ENCODE data around the gene SETD3.

The SETD3 gene

DNA sequence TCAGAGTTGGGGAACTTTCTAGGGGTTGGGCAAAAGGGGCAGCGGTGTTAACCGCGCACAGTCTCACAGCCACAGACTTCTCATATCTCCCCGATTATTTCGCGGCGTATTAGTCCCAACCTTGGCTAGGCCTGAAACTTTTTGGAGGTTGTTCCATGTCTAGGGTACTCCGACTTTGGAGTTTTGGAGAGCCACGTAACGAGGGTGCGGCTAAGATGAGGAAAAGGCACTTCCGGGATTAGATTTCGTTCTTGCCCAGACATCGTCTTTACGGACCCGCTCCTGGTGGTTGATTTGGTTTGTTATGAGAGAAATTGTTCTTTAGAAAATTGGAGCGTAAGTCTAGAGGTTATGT lies 1.1 kb upstream of the SETD3 start:
- H2AK5ac ChIP-seq (ENCODE audit: low read depth, low read length), result no peak overlapping the region
- DNase-seq (ENCODE audit: low spot score), result no peak
- WGBS, 2 donors (ENCODE audit: extremely low coverage in 2 of 2, insufficient read length in 2 of 2, insufficient replicate concordance in 1 of 2), result no CpG with 5 or more reads among the region's 17 CpGs

DNA sequence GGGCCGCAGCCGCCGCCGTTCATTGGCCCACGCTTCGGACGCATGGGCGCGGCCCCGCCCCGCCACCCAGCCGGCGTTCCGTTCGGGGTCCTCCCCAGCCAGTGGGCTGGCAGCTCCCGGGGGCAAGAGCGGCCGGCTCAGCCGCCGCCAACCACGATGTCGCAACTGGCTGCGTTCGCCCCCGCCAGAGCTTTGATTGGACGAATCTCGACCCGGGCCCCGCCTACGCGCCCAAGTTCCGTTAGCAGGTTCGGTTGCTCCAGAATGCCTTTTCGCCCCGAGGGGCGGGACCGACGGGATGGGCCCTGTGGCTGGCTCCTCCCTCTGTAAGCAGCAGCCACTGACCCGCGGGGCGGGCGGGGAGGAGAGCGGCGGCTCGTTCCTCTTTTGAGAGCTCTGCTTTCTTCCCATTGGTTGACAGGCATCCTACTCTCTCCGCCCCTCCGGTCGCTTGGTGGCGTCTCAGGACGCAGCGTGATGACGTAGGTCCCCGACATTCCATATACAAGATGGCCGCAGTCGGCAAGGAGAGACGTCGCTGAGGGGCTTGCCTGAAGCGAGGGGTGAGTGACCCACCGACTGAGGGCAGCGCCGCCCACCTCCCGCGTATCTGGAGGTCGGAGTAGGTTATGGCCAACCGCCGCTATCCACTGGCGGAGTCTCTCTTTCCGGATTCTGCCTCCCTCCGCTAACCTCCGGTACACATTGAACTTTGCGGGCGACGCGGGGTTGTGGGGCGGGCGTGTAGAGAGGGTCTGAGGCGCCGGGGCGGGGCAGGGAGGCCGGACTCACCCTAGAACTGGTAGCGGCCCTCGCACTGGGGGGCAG lies 472 bp upstream of the SETD3 start, which contains the start of gene CCNK:
CCNK (plus strand) TSS at position 493 of the 828 bp plus-strand sequence. CDS start 11,269 bp downstream, outside the sequence.
- no peak within 1 kb of the TSS for H2BK120ac ChIP-seq (ENCODE audit: low read depth, low read length)
- H4K8ac ChIP-seq (ENCODE audit: low read depth, low read length), result no peak within 1 kb of the TSS
- H2AK5ac ChIP-seq (ENCODE audit: low read depth, low read length), result no peak within 1 kb of the TSS
- H3K36me3 ChIP-seq (replicated peaks in 1 of 2; ENCODE audit: control insufficient read depth in 2 of 2, insufficient read depth in 2 of 2, low read length in 2 of 2), result no peaks in the 10 kb centered on the region
- H3K14ac ChIP-seq (ENCODE audit: low read length), result no peak within 1 kb of the TSS
- no peaks in the 10 kb centered on the region for H3K27me3 ChIP-seq (ENCODE audit: control insufficient read depth in 3 of 3, insufficient read depth in 3 of 3, low read depth in 1 of 3, low read length in 3 of 3)
- peak within 1 kb of the TSS; percentile 82 to 99 for H3K4me3 ChIP-seq (ENCODE audit: low read length in 2 of 2)
- peak within 1 kb of the TSS; percentile 87 for H2AFZ ChIP-seq (ENCODE audit: low read length)
- peaks cover 2 to 12% of the 10 kb centered on the region in 2 donors for H3K4me1 ChIP-seq (ENCODE audit: control insufficient read depth in 2 of 2, insufficient read depth in 1 of 2, low read depth in 1 of 2, low read length in 2 of 2)
- peaks cover 5% of the 10 kb centered on the region for H3K79me1 ChIP-seq (ENCODE audit: low read depth, low read length)
- peak within 1 kb of the TSS; percentile 81 for H3K18ac ChIP-seq (ENCODE audit: low read length)
- no peak within 1 kb of the TSS for H4K91ac ChIP-seq (ENCODE audit: low read depth, low read length, poor library complexity)
- peak; percentile 100 for DNase-seq (ENCODE audit: low spot score)
- H2BK5ac ChIP-seq (ENCODE audit: low read length), result peak within 1 kb of the TSS; percentile 61
- no peak within 1 kb of the TSS for H3K4ac ChIP-seq (ENCODE audit: low read length)
- peak within 1 kb of the TSS; percentile 76 for H3K23ac ChIP-seq (ENCODE audit: low read depth, low read length, poor library complexity)
- no peak within 1 kb of the TSS for H2BK15ac ChIP-seq (ENCODE audit: low read length)
- H3K27ac ChIP-seq (replicated peaks; ENCODE audit: low read length), result peak within 1 kb of the TSS; percentile 95
- peak within 1 kb of the TSS; percentile 87 for H3K9ac ChIP-seq (ENCODE audit: low read depth, low read length, poor library complexity)
- peak within 1 kb of the TSS; percentile 83 for H3K4me2 ChIP-seq (ENCODE audit: insufficient read depth, low read length, poor library complexity, severe bottlenecking)
- H3K9me3 ChIP-seq (replicated peaks in 1 of 2; ENCODE audit: control insufficient read depth in 2 of 2, insufficient read depth in 1 of 2, low read depth in 1 of 2, low read length in 2 of 2), result no peaks in the 10 kb centered on the region
- no CpG with 5 or more reads among the region's 82 CpGs for WGBS, 2 donors (ENCODE audit: extremely low coverage in 2 of 2, insufficient read length in 2 of 2, insufficient replicate concordance in 1 of 2)
- no peak within 1 kb of the TSS for H2BK12ac ChIP-seq (ENCODE audit: low read length)

More for the DNA sequence above, 1.1 kb upstream of the SETD3 start:
- peak overlapping the region; percentile 79 for H3K9ac ChIP-seq (ENCODE audit: low read depth, low read length, poor library complexity)
- H3K36me3 ChIP-seq (replicated peaks in 1 of 2; ENCODE audit: control insufficient read depth in 2 of 2, insufficient read depth in 2 of 2, low read length in 2 of 2), result no peaks in the 10 kb centered on the region
- no peak overlapping the region for H4K91ac ChIP-seq (ENCODE audit: low read depth, low read length, poor library complexity)
- H3K4me3 ChIP-seq (ENCODE audit: low read length in 2 of 2), result peak overlapping the region; percentile 82 to 99
- no peak overlapping the region for H2BK120ac ChIP-seq (ENCODE audit: low read depth, low read length)
- peak overlapping the region; percentile 66 for H3K18ac ChIP-seq (ENCODE audit: low read length)
- H4K8ac ChIP-seq (ENCODE audit: low read depth, low read length), result no peak overlapping the region
- peak overlapping the region; percentile 95 for H3K27ac ChIP-seq (replicated peaks; ENCODE audit: low read length)
- no peak overlapping the region for H2BK15ac ChIP-seq (ENCODE audit: low read length)
- H3K14ac ChIP-seq (ENCODE audit: low read length), result no peak overlapping the region
- H3K27me3 ChIP-seq (ENCODE audit: control insufficient read depth in 3 of 3, insufficient read depth in 3 of 3, low read depth in 1 of 3, low read length in 3 of 3), result no peaks in the 10 kb centered on the region
- peaks cover 2 to 12% of the 10 kb centered on the region in 2 donors for H3K4me1 ChIP-seq (ENCODE audit: control insufficient read depth in 2 of 2, insufficient read depth in 1 of 2, low read depth in 1 of 2, low read length in 2 of 2)
- peak overlapping the region; percentile 58 for H3K4me2 ChIP-seq (ENCODE audit: insufficient read depth, low read length, poor library complexity, severe bottlenecking)
- peaks cover 5% of the 10 kb centered on the region for H3K79me1 ChIP-seq (ENCODE audit: low read depth, low read length)
- peak overlapping the region; percentile 30 for H2BK5ac ChIP-seq (ENCODE audit: low read length)
- H3K23ac ChIP-seq (ENCODE audit: low read depth, low read length, poor library complexity), result no peak overlapping the region
- H2AFZ ChIP-seq (ENCODE audit: low read length), result peak overlapping the region; percentile 85
- H3K9me3 ChIP-seq (replicated peaks in 1 of 2; ENCODE audit: control insufficient read depth in 2 of 2, insufficient read depth in 1 of 2, low read depth in 1 of 2, low read length in 2 of 2), result no peaks in the 10 kb centered on the region
- no peak overlapping the region for H3K4ac ChIP-seq (ENCODE audit: low read length)
- no peak overlapping the region for H2BK12ac ChIP-seq (ENCODE audit: low read length)

DNA sequence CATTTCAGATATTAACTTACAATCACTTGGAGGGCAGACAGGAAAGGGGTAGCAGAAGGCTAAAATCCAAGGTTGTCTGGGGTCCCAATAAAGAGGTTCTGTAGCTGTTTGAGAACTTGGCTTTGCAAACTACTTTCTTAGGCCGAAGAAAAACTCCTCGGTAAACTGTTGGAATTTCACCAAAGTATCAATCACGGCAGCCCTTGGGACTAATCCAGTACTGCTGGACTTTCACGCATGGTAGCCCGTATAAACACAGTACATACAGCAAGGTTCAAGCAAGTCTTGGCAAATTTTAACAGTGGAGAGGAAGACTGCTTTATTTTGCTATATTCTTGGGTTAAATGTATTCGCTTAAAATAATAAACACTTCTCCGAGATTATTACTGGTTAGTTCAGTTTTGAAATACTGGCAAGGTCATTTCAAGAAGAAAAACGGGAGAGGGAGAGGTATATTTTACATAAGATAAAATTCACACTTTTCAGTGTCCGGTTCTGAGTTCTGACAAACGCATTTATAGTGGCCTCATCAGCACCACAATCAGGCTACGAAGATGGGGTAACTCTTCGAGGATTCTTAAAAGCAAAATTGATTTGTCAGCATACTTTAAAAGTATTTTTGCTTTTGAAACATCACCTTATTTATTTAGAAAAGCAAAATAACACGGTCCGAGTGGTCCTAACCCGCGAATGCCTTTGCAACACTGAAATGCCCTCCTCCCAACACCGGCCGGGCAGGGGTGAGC lies 1.3 kb downstream of the SETD3 start:
- Histone ChIP-seq H3K18ac (ENCODE audit: low read length) (no peak overlapping the region), H2BK120ac (ENCODE audit: low read depth, low read length) (no peak overlapping the region), H2AK5ac (ENCODE audit: low read depth, low read length) (no peak overlapping the region), H4K91ac (ENCODE audit: low read depth, low read length, poor library complexity) (no peak overlapping the region), H3K27me3 (ENCODE audit: control insufficient read depth in 3 of 3, insufficient read depth in 3 of 3, low read depth in 1 of 3, low read length in 3 of 3) (no peaks in the 10 kb centered on the region), H2BK15ac (ENCODE audit: low read length) (no peak overlapping the region), H2BK12ac (ENCODE audit: low read length) (no peak overlapping the region), H2AFZ (ENCODE audit: low read length) (peak overlapping the region; percentile 87), H3K14ac (ENCODE audit: low read length) (no peak overlapping the region), H3K27ac (replicated peaks; ENCODE audit: low read length) (no peak overlapping the region), H4K8ac (ENCODE audit: low read depth, low read length) (no peak overlapping the region), H2BK5ac (ENCODE audit: low read length) (no peak overlapping the region), H3K4me2 (ENCODE audit: insufficient read depth, low read length, poor library complexity, severe bottlenecking) (peak overlapping the region; percentile 83), H3K4ac (ENCODE audit: low read length) (no peak overlapping the region), H3K4me3 (ENCODE audit: low read length in 2 of 2) (peak overlapping the region; percentile 75 to 97), H3K9me3 (replicated peaks in 1 of 2; ENCODE audit: control insufficient read depth in 2 of 2, insufficient read depth in 1 of 2, low read depth in 1 of 2, low read length in 2 of 2) (no peaks in the 10 kb centered on the region), H3K9ac (ENCODE audit: low read depth, low read length, poor library complexity) (peak overlapping the region; percentile 87), H3K36me3 (replicated peaks in 1 of 2; ENCODE audit: control insufficient read depth in 2 of 2, insufficient read depth in 2 of 2, low read length in 2 of 2) (no peaks in the 10 kb centered on the region), H3K4me1 (ENCODE audit: control insufficient read depth in 2 of 2, insufficient read depth in 1 of 2, low read depth in 1 of 2, low read length in 2 of 2) (peaks cover 2 to 12% of the 10 kb centered on the region in 2 donors), H3K79me1 (ENCODE audit: low read depth, low read length) (peaks cover 5% of the 10 kb centered on the region), H3K23ac (ENCODE audit: low read depth, low read length, poor library complexity) (peak overlapping the region; percentile 76)
- no peak for DNase-seq (ENCODE audit: low spot score)
- no CpG with 5 or more reads among the region's 18 CpGs for whole genome bisulfite sequencing, 2 donors (ENCODE audit: extremely low coverage in 2 of 2, insufficient read length in 2 of 2, insufficient replicate concordance in 1 of 2)

DNA sequence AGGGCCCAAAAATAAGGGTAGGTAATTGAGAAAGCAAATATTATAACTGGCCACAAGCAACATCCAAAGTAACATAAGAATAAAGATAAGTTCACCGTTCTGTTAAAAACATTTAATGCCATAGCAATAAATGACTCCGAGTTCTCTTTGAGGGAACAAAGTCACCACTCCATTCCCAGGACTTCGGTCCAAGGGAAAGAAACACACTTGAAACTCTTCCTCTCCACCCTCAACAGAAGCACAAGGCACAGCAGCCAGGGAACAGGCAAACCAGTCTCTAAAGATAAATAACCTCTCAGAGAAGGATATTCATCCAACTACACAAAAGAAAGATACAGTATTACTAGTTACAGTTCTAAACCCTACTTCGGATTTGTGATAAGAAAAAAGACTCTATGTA lies 2.5 kb downstream of the SETD3 start:
- Histone ChIP-seq H3K4ac (ENCODE audit: low read length) (no peak overlapping the region), H4K91ac (ENCODE audit: low read depth, low read length, poor library complexity) (no peak overlapping the region), H3K18ac (ENCODE audit: low read length) (no peak overlapping the region), H2AK5ac (ENCODE audit: low read depth, low read length) (no peak overlapping the region), H2BK15ac (ENCODE audit: low read length) (no peak overlapping the region), H3K4me1 (ENCODE audit: control insufficient read depth in 2 of 2, insufficient read depth in 1 of 2, low read depth in 1 of 2, low read length in 2 of 2) (peaks cover 2 to 9% of the 10 kb centered on the region in 2 donors), H3K23ac (ENCODE audit: low read depth, low read length, poor library complexity) (no peak overlapping the region), H2BK5ac (ENCODE audit: low read length) (no peak overlapping the region), H4K8ac (ENCODE audit: low read depth, low read length) (no peak overlapping the region), H3K36me3 (replicated peaks in 1 of 2; ENCODE audit: control insufficient read depth in 2 of 2, insufficient read depth in 2 of 2, low read length in 2 of 2) (no peaks in the 10 kb centered on the region), H3K4me2 (ENCODE audit: insufficient read depth, low read length, poor library complexity, severe bottlenecking) (no peak overlapping the region), H2AFZ (ENCODE audit: low read length) (no peak overlapping the region), H3K79me1 (ENCODE audit: low read depth, low read length) (peaks cover 5% of the 10 kb centered on the region), H3K27ac (replicated peaks; ENCODE audit: low read length) (no peak overlapping the region), H3K9me3 (replicated peaks in 1 of 2; ENCODE audit: control insufficient read depth in 2 of 2, insufficient read depth in 1 of 2, low read depth in 1 of 2, low read length in 2 of 2) (no peaks in the 10 kb centered on the region), H2BK12ac (ENCODE audit: low read length) (no peak overlapping the region), H3K9ac (ENCODE audit: low read depth, low read length, poor library complexity) (no peak overlapping the region), H3K14ac (ENCODE audit: low read length) (no peak overlapping the region), H3K27me3 (ENCODE audit: control insufficient read depth in 3 of 3, insufficient read depth in 3 of 3, low read depth in 1 of 3, low read length in 3 of 3) (no peaks in the 10 kb centered on the region), H3K4me3 (ENCODE audit: low read length in 2 of 2) (no peak overlapping the region), H2BK120ac (ENCODE audit: low read depth, low read length) (no peak overlapping the region)
- no CpG with 5 or more reads among the region's 4 CpGs for whole genome bisulfite sequencing, 2 donors (ENCODE audit: extremely low coverage in 2 of 2, insufficient read length in 2 of 2, insufficient replicate concordance in 1 of 2)
- DNase-seq (ENCODE audit: low spot score), result no peak
